ENCODE results near the gene FAM135A.
A peak's percentile ranks its signal among the peaks of the same experiment; 100 is the strongest.
"Not testable (repeated sequence)": the region's sequence is repeated elsewhere in the genome, so short reads cannot be mapped to it uniquely, and the experiment has no call there.

The FAM135A gene

DNA sequence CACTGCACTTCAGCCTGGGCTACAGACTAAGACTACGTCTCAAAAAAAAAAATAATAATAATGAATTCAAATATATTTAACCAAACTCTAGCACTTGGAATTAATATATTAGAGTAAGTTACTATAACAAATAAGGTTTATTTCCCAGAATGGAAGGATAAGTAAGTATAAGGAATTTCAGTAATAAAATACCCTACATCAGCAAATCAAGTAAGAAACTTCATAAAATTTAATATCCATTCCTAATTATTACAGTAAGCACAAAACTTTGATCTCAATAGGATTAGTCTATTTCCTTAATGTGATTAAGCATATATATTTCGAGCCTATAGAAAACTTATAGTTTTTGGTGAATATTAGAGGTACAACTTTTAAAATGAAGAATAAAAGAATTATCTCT lies 116.7 kb downstream of the FAM135A start:
- FAIRE-seq (no peak), DNase-seq (ENCODE audit: insufficient read length, low spot score) (no peak)

DNA sequence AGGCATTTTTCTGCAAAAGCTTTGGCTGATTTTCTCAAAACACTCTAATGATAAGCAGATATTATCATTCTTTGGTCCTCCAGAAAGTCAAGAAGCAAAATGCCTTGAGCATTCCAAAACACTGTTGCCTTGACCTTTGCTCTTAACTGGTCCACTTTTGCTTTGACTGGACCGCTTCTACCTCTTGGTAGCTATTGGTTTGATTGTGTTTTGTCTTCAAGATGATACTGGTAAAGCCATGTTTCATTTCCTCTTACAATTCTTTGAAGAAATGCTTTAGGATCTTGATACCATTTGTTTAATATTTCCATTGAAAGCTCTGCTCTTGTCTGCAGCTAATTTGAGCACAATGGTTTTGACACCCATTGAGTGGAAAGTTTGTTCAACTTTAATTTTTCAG lies 117.8 kb downstream of the FAM135A start:
- no peak for DNase-seq (ENCODE audit: insufficient read length, low spot score)
- no peak for FAIRE-seq

DNA sequence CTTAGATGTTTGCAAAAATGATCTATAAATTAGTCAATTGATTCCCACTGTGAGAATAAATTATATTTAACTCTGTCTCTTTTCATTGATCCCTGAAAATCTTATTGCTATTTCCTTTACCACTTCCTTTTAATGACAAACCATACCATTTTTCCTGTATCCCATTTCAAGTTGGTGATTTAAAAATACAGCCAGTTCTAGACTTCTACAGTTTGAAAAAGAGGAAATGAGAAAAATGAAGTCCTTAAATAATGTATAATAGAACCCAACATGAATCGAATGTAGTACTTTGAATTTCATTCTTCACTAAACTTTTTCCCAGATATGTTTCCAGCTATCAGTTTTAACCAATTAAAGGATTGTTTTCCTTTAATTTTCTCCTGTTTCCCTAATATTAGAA lies 124.0 kb downstream of the FAM135A start:
- DNase-seq (ENCODE audit: insufficient read length, low spot score) (no peak), FAIRE-seq (no peak)

DNA sequence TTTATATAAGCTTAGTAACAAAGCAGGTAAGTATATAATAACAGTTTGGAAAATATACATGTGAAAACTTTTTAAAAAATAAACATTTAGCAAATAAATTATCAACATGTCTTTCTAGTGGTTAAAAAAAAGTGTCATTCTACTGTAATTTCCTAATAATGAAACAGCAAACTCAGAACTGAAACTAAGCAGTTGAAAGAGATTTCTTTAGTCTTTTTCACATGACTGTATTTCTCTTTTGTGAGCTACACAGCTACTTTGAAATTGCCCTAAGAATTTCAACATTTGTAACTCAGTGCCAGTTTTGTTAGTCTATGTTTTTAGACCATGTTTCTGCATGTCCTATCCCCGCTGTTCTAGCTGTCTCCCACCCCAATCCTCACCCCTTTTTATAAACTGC lies 125.1 kb downstream of the FAM135A start:
- no peak for DNase-seq (ENCODE audit: insufficient read length, low spot score)
- FAIRE-seq = no peak

DNA sequence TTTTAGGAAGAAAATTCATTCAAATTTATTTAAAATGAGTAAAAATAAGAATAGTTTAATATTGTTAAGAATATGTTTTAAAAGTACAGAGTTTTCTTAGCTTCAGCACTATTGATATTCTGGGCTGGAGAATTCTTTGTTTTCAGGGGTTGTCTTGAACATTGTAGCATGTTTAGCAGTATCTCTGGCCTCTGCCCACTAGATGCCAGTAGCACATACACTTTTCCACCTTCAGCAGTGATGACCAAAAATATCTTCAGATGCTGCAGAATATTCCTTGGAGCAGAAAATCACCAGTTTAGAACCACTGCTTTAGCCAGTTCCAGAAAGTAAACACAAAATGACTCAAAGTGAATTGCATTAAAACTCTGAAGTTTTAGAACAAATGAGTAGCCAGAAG lies 134.0 kb downstream of the FAM135A start:
- DNase-seq (ENCODE audit: insufficient read length, low spot score) (no peak), FAIRE-seq (no peak)

GRCh38 chr6:70547905-70548304 lies 134.6 kb downstream of the FAM135A start:
- FAIRE-seq (no peak), DNase-seq (ENCODE audit: insufficient read length, low spot score) (no peak)

DNA sequence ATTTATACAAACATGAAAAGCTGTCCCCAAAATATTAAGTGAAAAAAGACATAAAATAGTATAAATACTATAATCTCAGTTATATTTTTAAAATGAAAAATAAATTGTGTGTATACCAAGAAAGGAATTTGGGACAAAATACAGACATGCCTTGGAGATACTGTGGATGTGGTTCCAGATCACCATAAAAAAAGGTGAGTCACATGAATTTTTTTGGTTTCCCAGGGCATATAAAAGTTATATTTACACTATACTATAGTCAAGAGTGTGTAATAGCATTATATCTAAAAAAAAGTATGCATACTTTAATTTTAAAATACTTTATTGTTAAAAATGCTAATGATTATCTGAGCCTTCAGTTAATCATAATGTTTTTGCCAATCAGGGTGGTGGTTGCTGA lies 136.0 kb downstream of the FAM135A start:
- FAIRE-seq = no peak

GRCh38 chr6:70551566-70551965 lies 138.3 kb downstream of the FAM135A start:
- DNase-seq (ENCODE audit: insufficient read length, low spot score) = no peak
- FAIRE-seq = no peak

More for the DNA sequence above, 136.0 kb downstream of the FAM135A start:
- DNase-seq (ENCODE audit: insufficient read length, low spot score) = no peak

DNA sequence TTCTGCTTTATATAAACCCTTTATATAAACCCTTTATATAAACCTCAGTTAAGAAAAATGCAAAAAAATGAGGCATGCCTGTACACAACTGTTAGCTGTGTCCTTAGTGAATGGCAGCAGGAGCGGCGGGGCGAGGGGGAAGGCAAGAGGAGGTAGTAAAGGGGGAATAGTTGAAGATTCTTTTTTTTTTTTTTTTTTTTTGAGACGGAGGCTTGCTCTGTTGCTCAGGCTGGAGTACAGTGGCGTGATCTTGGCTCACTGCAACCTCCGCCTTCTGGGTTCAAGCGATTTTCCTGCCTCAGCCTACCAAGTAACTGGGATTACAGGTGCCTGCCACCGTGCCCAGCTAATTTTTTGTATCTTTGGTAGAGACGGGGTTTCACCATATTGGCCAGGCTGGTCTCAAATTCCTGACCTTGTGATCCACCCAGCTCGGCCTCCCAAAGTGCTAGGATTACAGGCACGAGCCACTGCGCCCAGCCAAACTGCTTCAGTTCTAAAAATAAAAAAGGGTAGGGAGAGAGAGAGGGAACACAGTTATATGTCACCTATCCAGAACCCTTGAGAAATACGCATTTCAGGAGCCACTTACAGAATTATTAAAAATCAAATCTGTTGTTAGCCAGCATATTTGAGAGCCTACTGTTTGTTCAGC lies 139.1 kb downstream of the FAM135A start:
- DNase-seq (ENCODE audit: insufficient read length, low spot score); FAIRE-seq: not testable (repeated sequence)

- FAIRE-seq = no peak
These were observed 139.7 kb downstream of the FAM135A start for GRCh38 chr6:70552974-70553373.

DNA sequence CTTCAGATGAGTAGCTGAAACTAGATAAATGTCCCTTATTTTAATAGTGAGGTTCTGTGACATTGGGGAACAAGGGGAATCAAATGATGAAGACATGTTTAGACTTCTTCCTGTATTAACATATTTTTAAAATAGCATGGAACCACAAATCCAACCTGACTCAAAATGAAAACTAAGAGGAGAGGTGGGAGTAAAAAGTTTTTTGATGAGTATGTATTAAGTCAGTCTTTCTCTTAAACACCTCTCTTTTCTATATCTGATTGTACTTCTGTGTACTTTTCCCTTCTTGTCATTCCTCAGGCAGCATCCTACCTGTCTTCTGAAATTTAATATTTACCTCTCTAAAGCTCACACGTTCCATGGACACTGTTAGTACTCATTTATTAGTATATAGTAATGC lies 144.7 kb downstream of the FAM135A start:
- no peak for DNase-seq (ENCODE audit: insufficient read length, low spot score)
- no peak for FAIRE-seq

More at GRCh38 chr6:70552974-70553373, 139.7 kb downstream of the FAM135A start:
- no peak for DNase-seq (ENCODE audit: insufficient read length, low spot score)

DNA sequence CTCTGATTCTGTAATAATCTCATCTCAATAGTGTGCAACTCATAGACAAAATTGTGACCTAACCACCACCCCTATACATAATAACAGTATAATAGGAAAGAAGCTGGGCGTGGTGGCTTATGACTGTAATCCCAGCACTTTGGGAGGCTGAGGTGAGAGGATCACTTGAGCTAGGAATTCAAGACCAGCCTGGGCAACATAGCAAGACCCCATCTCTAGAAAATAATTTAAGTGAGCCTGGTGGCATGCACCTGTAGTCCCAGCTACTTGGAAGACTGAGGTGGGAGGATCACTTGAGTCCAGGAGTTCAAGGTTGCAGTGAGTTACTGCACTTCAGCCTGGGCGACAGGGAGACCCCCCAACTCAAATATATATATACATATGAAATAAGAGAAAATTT lies 149.1 kb downstream of the FAM135A start:
- not testable (repeated sequence) for FAIRE-seq; DNase-seq (ENCODE audit: insufficient read length, low spot score)

GRCh38 chr6:70563530-70563929 lies 150.2 kb downstream of the FAM135A start:
- FAIRE-seq = no peak
- DNase-seq (ENCODE audit: insufficient read length, low spot score) = no peak

GRCh38 chr6:70566751-70567382 lies 153.6 kb downstream of the FAM135A start, which contains the start of gene SDHAF4:
Gene SDHAF4, plus strand, starts transcription at chr6:70566930. Its CDS starts 11 bp downstream, at chr6:70566941.
- peak; percentile 95 for DNase-seq (ENCODE audit: insufficient read length, low spot score)
- FAIRE-seq = peak; percentile 52

GRCh38 chr6:70574643-70575042 lies 161.3 kb downstream of the FAM135A start:
- FAIRE-seq (no peak), DNase-seq (ENCODE audit: insufficient read length, low spot score) (no peak)

- FAIRE-seq (no peak), DNase-seq (ENCODE audit: insufficient read length, low spot score) (no peak)
These were observed 162.7 kb downstream of the FAM135A start for GRCh38 chr6:70575899-70576495.

DNA sequence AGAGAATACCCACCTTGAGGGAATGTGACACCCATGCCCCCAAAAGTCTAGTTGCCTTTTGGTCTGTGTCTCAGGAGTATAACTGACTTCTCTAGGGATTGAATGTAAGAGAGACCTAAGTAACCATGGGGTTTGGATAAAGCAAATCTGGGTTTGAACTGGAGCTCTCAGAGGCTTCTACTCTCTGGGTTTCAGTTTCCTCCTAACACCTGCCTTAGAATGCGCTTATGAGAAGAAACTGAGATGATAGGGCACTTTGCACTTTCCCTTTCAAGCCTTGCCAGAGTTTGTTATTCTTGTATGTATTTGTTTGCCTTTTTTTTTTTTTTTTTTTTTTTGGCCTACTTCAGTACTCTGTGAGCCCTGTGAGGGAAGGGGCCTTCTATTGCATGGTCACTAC lies 172.8 kb downstream of the FAM135A start:
- DNase-seq (ENCODE audit: insufficient read length, low spot score) (no peak), FAIRE-seq (no peak)

DNA sequence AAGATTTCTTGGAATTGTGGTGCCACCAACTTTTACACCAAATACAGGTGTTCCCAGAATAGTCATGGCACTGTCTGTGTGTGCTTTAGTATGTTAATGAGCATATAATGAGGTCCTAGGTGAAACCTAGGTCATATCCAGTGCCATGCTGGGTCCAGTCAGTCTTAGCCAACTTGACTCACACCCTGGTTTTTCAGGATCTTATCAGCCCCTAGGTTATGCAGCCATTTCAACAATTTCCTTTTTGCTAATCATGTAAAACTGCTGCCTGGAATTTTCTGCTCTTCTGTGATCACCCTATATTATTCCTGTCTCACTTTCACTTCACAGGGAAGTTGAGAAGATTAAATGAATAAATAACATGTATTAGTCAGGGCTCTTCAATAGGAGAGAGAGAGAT lies 177.1 kb downstream of the FAM135A start:
- DNase-seq (ENCODE audit: insufficient read length, low spot score) (no peak), FAIRE-seq (no peak)

DNA sequence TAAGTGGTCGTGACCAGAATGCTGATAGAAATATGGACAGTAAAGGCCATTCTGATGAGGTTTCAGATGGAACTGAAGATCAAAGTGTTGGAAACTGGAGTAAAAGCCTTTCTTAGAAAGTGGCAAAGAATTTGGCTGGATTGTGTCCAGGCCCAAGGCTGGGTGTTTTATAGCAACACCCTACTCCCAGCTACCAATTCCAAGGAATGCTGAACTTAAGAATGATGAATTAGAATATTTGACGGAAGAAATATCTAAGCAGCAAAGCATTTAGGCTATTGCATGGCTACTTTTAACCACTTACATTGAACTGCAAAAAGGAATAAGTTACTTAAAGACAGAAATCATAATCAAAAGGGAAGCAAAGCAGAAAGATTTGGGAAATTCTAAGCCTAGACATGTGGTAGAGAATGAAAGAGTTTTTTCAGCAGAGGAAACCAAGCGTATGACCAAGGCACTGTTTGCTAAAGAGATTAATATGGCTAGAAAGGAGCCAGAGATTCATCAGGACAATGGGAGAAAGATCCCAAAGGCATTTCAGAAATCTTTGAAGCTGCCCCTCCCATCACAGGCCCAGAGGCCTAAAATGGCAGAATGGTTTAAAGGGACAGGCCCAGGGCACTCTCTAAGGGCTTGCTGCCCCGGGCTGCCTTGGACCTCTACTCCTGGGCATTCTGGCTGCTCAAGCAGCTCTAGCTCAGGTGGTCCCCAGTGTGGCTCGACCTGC lies 179.2 kb downstream of the FAM135A start:
- DNase-seq (ENCODE audit: insufficient read length, low spot score) = no peak
- FAIRE-seq = no peak

DNA sequence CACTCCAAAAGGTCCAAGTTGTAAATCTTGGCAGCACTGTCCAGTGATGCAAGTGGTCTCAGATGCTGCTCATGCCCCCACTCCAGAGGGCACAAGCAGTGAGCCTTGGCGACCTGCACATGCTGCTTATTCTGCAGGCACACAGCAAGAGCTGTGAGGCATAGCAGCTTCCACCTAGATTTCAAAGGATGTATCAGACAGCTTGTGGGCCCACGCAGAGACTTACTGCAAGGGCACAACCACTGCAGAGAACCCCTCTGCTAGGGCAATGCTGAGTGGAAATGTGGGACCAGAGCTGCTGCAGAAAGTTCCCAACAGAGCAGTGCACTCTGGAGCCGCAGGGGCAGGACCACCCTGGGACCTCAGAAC lies 179.8 kb downstream of the FAM135A start:
- FAIRE-seq = no peak

DNA sequence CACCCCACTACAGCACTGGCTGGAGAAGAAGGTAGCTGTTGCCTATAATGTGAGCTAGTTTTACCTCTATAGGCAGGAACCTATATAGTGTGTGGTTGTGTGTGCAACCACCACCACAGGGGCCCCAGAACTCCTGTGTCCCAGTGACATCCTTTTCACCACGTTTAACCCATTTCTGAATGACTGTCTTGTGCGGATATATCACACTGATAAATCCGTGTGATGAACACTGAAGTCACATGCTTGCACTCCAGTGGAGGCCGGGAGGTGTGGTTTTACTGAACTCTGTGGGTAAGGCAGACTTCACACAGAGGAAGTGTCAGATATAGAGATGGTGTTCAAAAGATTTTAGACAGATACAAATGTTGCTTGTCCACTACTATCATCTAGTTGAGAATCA lies 185.9 kb downstream of the FAM135A start:
- no peak for DNase-seq (ENCODE audit: insufficient read length, low spot score)
- no peak for FAIRE-seq

More for the DNA sequence above, 179.8 kb downstream of the FAM135A start:
- no peak for DNase-seq (ENCODE audit: insufficient read length, low spot score)
